Stimulated activated CD4-positive, alpha-beta T cell treated with anti-CD3 and anti-CD28 coated beads, Interleukin-4, amount 100 ng/mL, for 24 hours (primary cell): ENCODE measurements around the gene IER5L.

Source experiments
- DNase-seq: peaks from one replicate; pipeline ENCODE4 v3.0.0-alpha.2; 2020

Gene IER5L

GRCh38 chr9:129160712-129161533 lies 17.1 kb downstream of the IER5L start:
- DNase-seq = no peak

- DNase-seq = no peak
Measured at GRCh38 chr9:129156163-129156562, 21.9 kb downstream of the IER5L start.

GRCh38 chr9:129154866-129155477 lies 23.1 kb downstream of the IER5L start:
- no peak for DNase-seq

- DNase-seq = no peak
Measured at GRCh38 chr9:129151469-129151868, 26.6 kb downstream of the IER5L start.

GRCh38 chr9:129150672-129151211 lies 27.3 kb downstream of the IER5L start:
- no peak for DNase-seq

- no peak for DNase-seq
Measured at GRCh38 chr9:129150122-129150521, 27.9 kb downstream of the IER5L start.

GRCh38 chr9:129149442-129149841 lies 28.6 kb downstream of the IER5L start:
- DNase-seq = no peak

GRCh38 chr9:129148463-129149204 lies 29.4 kb downstream of the IER5L start:
- no peak for DNase-seq

- no peak for DNase-seq
Measured at GRCh38 chr9:129146441-129146941, 31.6 kb downstream of the IER5L start.

- DNase-seq = no peak
Measured at GRCh38 chr9:129145841-129146292, 32.2 kb downstream of the IER5L start.

GRCh38 chr9:129145316-129145715 lies 32.7 kb downstream of the IER5L start:
- DNase-seq = no peak

GRCh38 chr9:129143031-129143927 lies 34.8 kb downstream of the IER5L start:
- peak; percentile 78 for DNase-seq

GRCh38 chr9:129142138-129142935 lies 35.7 kb downstream of the IER5L start:
- no peak for DNase-seq

GRCh38 chr9:129141066-129142041 lies 36.7 kb downstream of the IER5L start:
- peak; percentile 12 for DNase-seq

GRCh38 chr9:129140397-129141065 lies 37.5 kb downstream of the IER5L start:
- DNase-seq = peak; percentile 19

- DNase-seq = peak; percentile 84
Measured at GRCh38 chr9:129139993-129140396, 38.1 kb downstream of the IER5L start.

- DNase-seq = peak; percentile 84
Measured at GRCh38 chr9:129139233-129139992, 38.6 kb downstream of the IER5L start.

- no peak for DNase-seq
Measured at GRCh38 chr9:129138476-129139232, 39.4 kb downstream of the IER5L start.
